SK-N-MC (cell line): ENCODE data around the gene CHEK1.

Experiments used
- DNase-seq: peaks from one replicate; pipeline ENCODE4 v3.0.0-alpha.2; 2011; ENCODE audit warnings: low read depth, low spot score
- H3K27ac ChIP-seq: fragments of 200-600 bp; sonication (generic); 2 replicates; pipeline ENCODE4 v1.5.1; 2016; ENCODE audit warnings: mixed run types
- H3K36me3 ChIP-seq: fragments of 200-600 bp; sonication (generic); 2 replicates; pipeline ENCODE4 v1.6.1; 2017; ENCODE audit warnings: antibody characterized with exemption, low read length, mixed read lengths; ENCODE audit not compliant: insufficient read depth
- H3K4me3 ChIP-seq: fragments of 200-600 bp; sonication (generic); 2 replicates; pipeline ENCODE4 v1.5.1; 2016
- H3K9ac ChIP-seq: fragments of 200-600 bp; sonication (generic); 2 replicates; pipeline ENCODE4 v1.8.0; 2017; ENCODE audit warnings: mixed run types, mixed read lengths; ENCODE audit not compliant: insufficient read length
- H3K9me3 ChIP-seq: fragments of 200-600 bp; sonication (generic); 2 replicates; pipeline ENCODE4 v1.6.1; 2017; ENCODE audit warnings: low read depth, mild to moderate bottlenecking, antibody characterized with exemption, low read length, moderate library complexity, mixed read lengths
- EZH2 ChIP-seq: fragments of 200-600 bp; sonication (generic); IDR thresholded peaks from one replicate; pipeline ENCODE4 v1.6.1; 2017; ENCODE audit warnings: antibody characterized with exemption
- FOXP2 ChIP-seq: optimal IDR thresholded peaks from 2 replicates; pipeline ENCODE3; 2011; ENCODE audit warnings: mild to moderate bottlenecking, moderate library complexity; ENCODE audit not compliant: insufficient read depth; ENCODE audit errors: extremely low read length, control extremely low read depth
- POLR2AphosphoS5 ChIP-seq: IDR thresholded peaks from 2 replicates; pipeline ENCODE4 v1.6.1; 2012; ENCODE audit warnings: mild to moderate bottlenecking, low read depth, low read length, borderline replicate concordance

The CHEK1 gene

GRCh38 chr11:125675196-125675595 lies 50.2 kb downstream of the CHEK1 start:
- no peak overlapping the region for H3K4me3 ChIP-seq
- H3K9me3 ChIP-seq, result no peaks in the 10 kb centered on the region
- no peak overlapping the region for H3K9ac ChIP-seq
- peaks cover 22% of the 10 kb centered on the region for H3K36me3 ChIP-seq
- no peak for TF ChIP-seq POLR2AphosphoS5
- no peak for TF ChIP-seq FOXP2
- no peak for TF ChIP-seq EZH2
- H3K27ac ChIP-seq, result no peak overlapping the region
- DNase-seq, result no peak

DNA sequence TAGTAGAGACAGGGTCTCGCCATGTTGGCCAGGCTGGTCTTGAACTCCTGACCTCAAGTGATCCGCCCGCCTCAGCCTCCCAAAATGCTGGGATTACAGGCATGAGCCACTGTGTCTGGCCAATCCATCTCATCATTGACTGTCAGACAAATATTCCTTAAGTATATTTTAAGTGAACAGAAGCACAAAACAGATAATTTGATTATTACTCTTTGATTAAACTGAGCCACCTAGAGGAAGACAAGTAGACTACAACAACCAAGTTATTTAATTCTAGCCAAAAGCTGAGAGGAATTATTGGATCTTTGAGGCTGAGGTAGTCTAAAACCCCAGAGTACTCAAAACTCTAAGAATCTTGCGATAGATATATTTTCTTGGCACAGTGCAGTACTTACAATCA lies 54.4 kb downstream of the CHEK1 start:
- no peak for DNase-seq

DNA sequence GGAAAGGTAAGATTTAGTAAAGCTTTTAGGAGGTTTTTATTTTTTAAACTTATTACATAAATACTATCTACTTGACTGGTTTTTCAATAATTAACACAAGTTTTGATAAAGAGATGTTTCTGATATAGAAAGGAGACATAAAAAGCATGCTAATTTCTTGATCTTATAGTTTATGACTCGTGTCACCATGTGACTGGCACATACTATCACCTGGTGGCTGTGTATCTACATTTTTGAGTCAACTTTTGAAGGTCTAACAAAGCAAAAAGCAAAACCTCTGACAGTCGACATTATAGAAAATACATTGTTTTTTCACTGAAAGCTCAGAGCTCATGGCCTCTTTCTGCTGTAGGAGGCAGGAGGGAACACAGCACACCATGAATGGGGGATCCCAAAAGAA lies 54.9 kb downstream of the CHEK1 start:
- H3K36me3 ChIP-seq, result peaks cover 22% of the 10 kb centered on the region
- DNase-seq, result no peak
- H3K9me3 ChIP-seq, result no peaks in the 10 kb centered on the region
- no peak overlapping the region for H3K27ac ChIP-seq
- TF ChIP-seq FOXP2 (no peak), EZH2 (no peak), POLR2AphosphoS5 (no peak)
- no peak overlapping the region for H3K9ac ChIP-seq
- H3K4me3 ChIP-seq, result no peak overlapping the region

More for the DNA sequence above, 54.4 kb downstream of the CHEK1 start:
- H3K9me3 ChIP-seq, result no peaks in the 10 kb centered on the region
- H3K4me3 ChIP-seq, result no peak overlapping the region
- no peak overlapping the region for H3K9ac ChIP-seq
- no peak for TF ChIP-seq FOXP2
- no peak for TF ChIP-seq EZH2
- TF ChIP-seq POLR2AphosphoS5, result no peak
- peaks cover 22% of the 10 kb centered on the region for H3K36me3 ChIP-seq
- H3K27ac ChIP-seq, result no peak overlapping the region

- Histone ChIP-seq H3K27ac (no peak within 1 kb of the TSS), H3K9me3 (no peaks in the 10 kb centered on the region), H3K36me3 (peaks cover 22% of the 10 kb centered on the region), H3K4me3 (no peak within 1 kb of the TSS), H3K9ac (no peak within 1 kb of the TSS)
- TF ChIP-seq POLR2AphosphoS5, result no peak
- no peak for DNase-seq
Observed at GRCh38 chr11:125680747-125681146, 55.8 kb downstream of the CHEK1 start, which contains the start of gene ACRV1. ACRV1 (minus strand) TSS chr11:125680847; CDS start chr11:125680780, 67 bp downstream.

DNA sequence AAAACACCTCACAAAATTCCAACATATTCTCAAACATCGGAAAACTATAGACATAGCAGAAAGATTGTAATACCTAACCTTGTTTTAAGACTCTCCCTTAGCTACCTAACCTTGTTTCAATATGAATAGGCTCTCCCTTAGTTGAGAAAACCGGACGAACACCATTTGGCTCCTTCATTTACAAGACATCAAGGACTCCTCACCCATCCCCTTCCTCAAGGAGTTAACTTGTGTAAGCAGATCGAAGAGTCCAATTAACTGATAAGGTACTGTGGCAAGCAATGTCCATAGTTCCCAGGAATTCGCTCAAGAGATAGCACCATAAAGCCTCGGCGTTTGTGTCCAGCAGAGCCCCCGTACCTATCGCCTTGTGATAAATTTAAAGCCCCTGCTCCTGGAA lies 60.3 kb downstream of the CHEK1 start:
- no peak overlapping the region for H3K4me3 ChIP-seq
- H3K9ac ChIP-seq, result no peak overlapping the region
- no peaks in the 10 kb centered on the region for H3K36me3 ChIP-seq
- H3K9me3 ChIP-seq, result no peaks in the 10 kb centered on the region
- H3K27ac ChIP-seq, result no peak overlapping the region
- no peak for TF ChIP-seq POLR2AphosphoS5
- TF ChIP-seq EZH2, result no peak
- no peak for TF ChIP-seq FOXP2
- DNase-seq, result no peak

- no peaks in the 10 kb centered on the region for H3K9me3 ChIP-seq
- no peak for TF ChIP-seq EZH2
- no peak for TF ChIP-seq POLR2AphosphoS5
- no peak for TF ChIP-seq FOXP2
- H3K4me3 ChIP-seq, result no peak overlapping the region
- DNase-seq, result no peak
- H3K9ac ChIP-seq, result no peak overlapping the region
- H3K36me3 ChIP-seq, result no peaks in the 10 kb centered on the region
- H3K27ac ChIP-seq, result no peak overlapping the region
Observed at GRCh38 chr11:125688066-125688465, 63.1 kb downstream of the CHEK1 start.

GRCh38 chr11:125688632-125689031 lies 63.7 kb downstream of the CHEK1 start:
- H3K27ac ChIP-seq, result no peak overlapping the region
- DNase-seq, result no peak
- H3K9me3 ChIP-seq, result no peaks in the 10 kb centered on the region
- no peak overlapping the region for H3K4me3 ChIP-seq
- TF ChIP-seq FOXP2 (no peak), EZH2 (no peak), POLR2AphosphoS5 (no peak)
- H3K36me3 ChIP-seq, result no peaks in the 10 kb centered on the region
- no peak overlapping the region for H3K9ac ChIP-seq

DNA sequence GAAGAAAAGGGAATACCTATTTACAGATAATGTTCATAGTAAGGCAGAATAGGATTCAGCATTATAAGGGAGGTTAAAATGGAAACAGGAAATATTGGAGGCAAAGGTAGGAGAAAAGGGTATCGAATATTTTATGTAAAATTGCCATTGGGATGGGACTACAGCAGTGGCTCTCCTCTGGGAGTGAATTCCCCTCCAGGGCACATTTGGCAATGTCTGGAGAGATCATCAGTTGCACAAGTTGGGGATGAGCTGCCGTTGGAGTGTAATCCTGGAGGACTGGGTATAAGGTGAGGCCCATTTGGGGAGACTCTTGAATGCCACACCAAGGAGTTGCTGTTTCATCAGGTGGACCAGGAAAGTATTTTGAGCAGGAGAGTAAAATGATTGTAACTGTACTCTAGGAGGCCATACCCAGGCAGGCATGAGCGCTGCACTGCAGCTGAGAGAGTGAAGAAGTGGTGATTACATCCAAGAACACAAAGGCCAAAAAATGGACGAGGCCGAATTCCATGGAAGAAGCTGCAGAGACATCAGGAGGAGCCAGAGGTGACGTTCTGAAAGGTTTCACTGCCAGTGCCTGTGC lies 64.4 kb downstream of the CHEK1 start:
- TF ChIP-seq FOXP2, result no peak
- TF ChIP-seq EZH2, result no peak
- TF ChIP-seq POLR2AphosphoS5, result no peak
- H3K27ac ChIP-seq, result no peak overlapping the region
- no peak for DNase-seq

DNA sequence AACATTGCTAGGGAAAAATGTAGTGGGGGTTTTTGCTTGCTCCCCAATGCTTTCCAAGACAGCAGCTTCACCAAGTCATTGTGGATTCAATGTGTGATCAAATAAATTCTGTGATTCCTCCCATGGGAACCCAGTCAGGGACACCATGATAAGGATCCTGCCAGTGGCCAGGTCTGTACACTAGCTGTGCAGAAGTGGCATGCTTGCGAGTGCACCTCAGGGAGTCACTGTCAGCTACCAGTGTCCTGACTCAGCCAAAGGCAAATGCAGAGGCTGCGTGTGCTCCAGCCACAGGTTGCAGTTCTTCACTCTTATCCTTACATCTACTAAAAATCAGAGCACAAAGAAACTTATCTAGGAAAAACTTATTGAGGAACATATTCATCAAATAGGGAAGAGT lies 65.0 kb downstream of the CHEK1 start:
- H3K27ac ChIP-seq, result no peak overlapping the region
- no peak for TF ChIP-seq POLR2AphosphoS5
- TF ChIP-seq EZH2, result no peak
- TF ChIP-seq FOXP2, result no peak
- no peak for DNase-seq
- H3K9ac ChIP-seq, result no peak overlapping the region
- no peak overlapping the region for H3K4me3 ChIP-seq
- no peaks in the 10 kb centered on the region for H3K9me3 ChIP-seq
- no peaks in the 10 kb centered on the region for H3K36me3 ChIP-seq

More for the DNA sequence above, 64.4 kb downstream of the CHEK1 start:
- Histone ChIP-seq H3K9me3 (no peaks in the 10 kb centered on the region), H3K36me3 (no peaks in the 10 kb centered on the region), H3K9ac (no peak overlapping the region), H3K4me3 (no peak overlapping the region)
